Ecto neural progenitor cell (in vitro differentiated cells): Measurements from ENCODE around the gene PPP1R10.
A peak's percentile ranks its signal among the peaks of the same experiment; 100 is the strongest.

Source experiments
- DNase-seq: peaks from one replicate; pipeline ENCODE4 v3.0.0-alpha.2; 2018; ENCODE audit warnings: low spot score

Gene PPP1R10

DNA sequence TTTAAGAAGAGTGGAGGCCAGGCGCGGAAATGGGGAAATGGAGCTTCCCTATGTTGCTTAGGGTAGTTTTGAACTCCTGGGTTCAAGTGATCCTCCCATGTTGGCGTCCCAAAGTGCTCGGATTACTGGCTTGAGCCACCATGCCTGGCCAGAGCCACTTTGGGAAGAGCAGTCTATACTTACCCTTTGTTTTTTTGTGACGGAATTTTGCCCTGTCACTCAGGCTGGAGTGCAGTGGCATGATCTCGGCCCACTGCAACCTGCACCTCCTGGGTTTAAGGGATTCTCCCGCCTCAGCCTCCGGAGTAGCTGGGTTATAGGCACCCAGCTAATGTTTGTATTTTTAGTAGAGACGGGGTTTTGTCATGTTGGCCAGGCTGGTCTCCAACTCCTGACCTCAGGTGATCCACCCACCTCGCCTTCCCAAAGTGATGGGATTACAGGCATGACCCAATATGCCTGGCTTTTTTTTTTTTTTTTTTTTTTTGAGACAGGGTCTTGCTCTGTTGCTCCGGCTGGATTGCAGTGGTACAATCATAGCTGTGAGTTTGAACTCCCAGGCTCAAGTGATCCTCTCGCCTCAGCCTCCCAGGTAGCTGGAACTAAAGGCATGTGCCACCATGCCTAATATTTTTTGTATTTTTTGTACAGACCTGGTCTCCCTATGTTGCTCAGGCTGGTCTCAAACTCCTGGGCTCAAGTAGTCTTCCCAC lies 18.0 kb downstream of the PPP1R10 start:
- no peak for DNase-seq

- peak; percentile 80 for DNase-seq
Observed at GRCh38 chr6:30597315-30598144, 19.5 kb downstream of the PPP1R10 start.

GRCh38 chr6:30592287-30592686 lies 24.8 kb downstream of the PPP1R10 start:
- no peak for DNase-seq

DNA sequence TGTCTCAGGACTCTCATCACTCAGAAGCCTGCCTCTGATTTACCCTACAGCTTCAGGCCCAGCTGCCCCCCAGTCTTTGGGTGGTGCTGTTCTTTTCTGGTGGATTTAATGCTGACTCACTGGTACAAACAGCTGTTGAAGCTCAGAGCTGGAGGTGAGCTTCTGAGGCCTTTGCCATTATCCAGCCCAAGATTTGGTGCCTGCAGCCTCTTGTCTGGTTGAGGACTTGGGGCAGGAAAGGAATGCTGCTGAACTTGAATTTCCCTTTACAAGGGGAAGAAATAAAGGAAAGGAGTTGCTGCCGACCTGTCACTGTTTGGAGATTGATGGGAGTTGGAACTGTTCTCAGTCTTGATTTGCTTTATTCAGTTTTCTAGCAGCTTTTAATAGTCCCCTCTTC lies 26.0 kb downstream of the PPP1R10 start:
- no peak for DNase-seq

DNA sequence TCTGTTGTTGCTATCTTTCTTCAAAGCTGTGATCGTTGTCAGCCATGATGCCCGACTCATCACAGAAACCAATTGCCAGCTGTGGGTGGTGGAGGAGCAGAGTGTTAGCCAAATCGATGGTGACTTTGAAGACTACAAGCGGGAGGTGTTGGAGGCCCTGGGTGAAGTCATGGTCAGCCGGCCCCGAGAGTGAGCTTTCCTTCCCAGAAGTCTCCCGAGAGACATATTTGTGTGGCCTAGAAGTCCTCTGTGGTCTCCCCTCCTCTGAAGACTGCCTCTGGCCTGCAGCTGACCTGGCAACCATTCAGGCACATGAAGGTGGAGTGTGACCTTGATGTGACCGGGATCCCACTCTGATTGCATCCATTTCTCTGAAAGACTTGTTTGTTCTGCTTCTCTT lies 26.5 kb downstream of the PPP1R10 start:
- DNase-seq, result no peak

DNA sequence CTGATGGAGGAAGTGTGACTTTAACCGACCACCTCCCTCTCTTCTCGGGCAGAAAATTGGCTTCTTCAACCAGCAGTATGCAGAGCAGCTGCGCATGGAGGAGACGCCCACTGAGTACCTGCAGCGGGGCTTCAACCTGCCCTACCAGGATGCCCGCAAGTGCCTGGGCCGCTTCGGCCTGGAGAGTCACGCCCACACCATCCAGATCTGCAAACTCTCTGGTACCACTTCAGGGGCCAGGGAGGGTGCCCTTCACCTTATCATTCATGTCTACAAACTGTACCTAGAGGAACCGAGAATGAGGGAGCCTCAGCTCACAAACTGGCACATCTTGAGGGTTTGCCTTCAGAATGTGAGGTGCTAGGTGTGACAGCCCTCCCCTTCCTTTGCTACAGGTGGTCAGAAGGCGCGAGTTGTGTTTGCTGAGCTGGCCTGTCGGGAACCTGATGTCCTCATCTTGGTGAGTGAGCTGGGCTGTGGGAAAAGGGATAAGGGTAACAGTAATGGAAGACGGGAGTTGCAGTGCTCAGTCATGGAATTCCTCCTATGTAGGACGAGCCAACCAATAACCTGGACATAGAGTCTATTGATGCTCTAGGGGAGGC lies 27.2 kb downstream of the PPP1R10 start:
- no peak for DNase-seq

- DNase-seq, result no peak
Observed at GRCh38 chr6:30583921-30584320, 33.1 kb downstream of the PPP1R10 start.

DNA sequence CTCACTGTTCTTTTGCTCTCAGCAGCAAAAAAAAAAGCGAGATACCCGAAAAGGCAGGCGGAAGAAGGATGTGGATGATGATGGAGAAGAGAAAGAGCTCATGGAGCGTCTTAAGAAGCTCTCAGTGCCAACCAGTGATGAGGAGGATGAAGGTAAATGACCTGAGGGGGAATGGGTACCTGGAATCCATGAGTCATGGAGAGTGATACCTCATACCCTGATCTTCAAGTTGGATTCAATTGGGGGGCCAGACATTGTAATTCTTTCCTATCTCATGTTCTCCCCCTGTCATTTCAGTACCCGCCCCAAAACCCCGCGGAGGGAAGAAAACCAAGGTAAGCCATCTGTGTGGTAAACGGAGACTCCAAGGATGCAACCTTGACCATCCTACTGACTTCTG lies 39.0 kb downstream of the PPP1R10 start:
- no peak for DNase-seq

DNA sequence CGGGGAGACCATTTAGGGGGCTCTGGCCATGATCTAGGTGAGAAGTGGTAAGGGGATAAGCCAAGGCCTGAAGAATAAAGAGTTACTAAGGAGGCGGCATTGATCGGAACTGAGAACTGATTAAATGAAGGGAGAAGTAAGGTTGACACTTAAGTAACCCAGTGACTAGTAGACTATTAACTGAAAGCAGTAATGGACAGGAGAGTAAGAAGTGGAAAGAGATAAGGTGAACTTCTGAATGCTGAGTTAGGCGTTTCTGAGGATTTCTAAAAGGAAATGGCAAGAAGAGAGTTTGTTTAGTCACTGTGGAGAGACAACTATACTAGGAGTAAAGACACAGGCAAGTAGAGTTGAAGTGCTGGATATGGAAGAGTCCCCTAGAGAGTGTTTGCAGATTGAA lies 43.9 kb downstream of the PPP1R10 start:
- DNase-seq, result no peak

- DNase-seq, result no peak
Observed at GRCh38 chr6:30572148-30572547, 44.9 kb downstream of the PPP1R10 start.

DNA sequence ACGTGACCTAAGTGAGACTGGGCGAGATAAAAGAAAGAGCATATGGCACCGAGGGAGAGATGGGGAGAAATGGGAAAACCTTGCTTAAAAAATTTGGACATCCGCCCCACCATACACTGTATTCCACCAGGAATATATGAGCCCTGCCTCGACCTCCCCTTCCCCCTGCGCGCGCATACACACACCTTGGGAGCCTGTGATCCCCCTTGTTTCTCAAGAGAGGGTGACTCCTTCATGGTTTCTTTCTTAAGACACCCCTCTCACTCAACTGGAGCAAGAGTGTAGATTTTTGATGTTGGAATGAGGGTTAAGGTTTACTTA lies 45.3 kb downstream of the PPP1R10 start:
- no peak for DNase-seq

DNA sequence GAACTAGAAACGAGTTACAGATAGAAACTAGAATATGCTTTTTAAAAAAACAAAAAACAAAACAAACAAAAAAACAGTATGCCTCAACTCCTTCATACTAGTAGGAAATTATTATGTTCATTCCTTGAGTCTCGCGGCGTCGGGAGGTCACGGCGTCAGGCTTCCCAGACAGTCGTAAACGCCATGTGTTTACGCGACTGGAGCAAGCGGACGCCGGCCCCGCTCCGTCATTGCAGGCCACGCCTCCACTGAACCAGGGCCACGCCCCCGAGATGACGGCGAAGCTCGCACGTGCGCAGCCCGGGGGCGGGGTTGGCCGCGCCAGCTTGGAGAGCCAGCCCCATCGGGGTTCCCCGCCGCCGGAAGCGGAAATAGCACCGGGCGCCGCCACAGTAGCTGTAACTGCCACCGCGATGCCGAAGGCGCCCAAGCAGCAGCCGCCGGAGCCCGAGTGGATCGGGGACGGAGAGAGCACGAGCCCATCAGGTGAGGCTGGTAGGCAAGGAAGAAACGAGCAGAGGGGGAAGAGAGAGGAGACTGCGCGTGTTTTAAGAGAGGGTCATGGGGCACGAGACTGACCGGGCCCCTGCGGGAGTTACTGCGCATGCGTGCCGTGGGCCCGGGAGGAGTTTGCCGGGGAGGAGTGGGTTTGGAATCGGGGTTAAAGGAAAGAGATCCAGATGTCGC lies 45.8 kb downstream of the PPP1R10 start, which contains the start of gene ABCF1:
Gene ABCF1, plus strand, starts transcription at position 368 of the 687 bp plus-strand sequence. Its CDS starts 46 bp downstream, at position 414.
- peak; percentile 99 for DNase-seq

DNA sequence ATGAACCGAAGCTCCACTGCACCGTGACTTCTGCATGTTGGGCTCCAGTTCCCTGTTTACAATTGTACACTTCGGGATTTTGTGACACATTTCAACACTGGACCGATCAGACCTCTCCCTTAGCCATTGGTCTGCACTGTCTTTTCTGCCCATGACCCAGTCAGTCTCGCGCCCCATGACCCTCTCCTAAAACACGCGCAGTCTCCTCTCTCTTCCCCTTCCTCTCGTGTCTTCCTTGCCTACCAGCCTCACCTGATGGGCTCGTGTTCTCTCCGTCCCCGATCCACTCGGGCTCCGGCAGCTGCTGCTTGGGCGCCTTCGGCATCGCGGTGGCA lies 46.3 kb downstream of the PPP1R10 start:
- no peak for DNase-seq

GRCh38 chr6:30570263-30570662 lies 46.8 kb downstream of the PPP1R10 start:
- DNase-seq, result no peak

DNA sequence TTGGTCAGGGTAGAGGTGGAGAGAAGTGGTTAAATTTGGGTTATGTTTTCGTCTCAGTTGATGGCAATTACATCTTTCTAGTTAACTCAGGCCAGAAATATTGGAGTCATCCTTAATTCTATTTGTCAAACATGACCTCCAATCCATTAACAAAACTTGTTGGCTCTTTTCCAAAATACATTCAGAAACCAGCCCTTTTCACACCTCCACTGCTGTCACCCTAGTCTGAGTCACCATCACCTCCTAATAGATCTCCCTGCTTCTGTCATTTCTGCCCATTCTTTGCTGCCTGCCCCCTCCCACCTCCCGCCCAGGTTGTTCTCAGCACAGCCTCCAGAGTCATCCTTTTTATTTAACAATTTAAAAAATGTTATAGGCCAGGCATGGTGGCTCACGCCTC lies 48.8 kb downstream of the PPP1R10 start:
- DNase-seq, result no peak

DNA sequence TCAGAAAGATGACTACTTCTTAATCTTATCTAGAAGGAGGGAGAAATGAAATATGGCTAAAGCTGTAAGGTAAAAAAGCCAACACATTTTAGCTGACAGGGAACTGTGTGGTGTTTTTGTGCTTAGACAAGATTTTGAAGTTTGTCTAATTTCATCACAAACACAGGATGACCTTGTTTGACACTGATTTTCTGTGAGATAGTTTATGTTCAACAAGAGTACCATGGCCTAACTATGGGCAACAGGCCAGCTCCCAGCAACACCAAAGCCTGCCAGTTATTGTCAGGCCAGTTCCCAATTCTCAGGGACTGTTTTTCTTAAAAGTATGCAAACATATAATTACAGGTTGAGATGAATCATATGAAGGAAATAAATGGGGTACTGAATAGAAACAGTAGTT lies 51.3 kb downstream of the PPP1R10 start:
- no peak for DNase-seq

DNA sequence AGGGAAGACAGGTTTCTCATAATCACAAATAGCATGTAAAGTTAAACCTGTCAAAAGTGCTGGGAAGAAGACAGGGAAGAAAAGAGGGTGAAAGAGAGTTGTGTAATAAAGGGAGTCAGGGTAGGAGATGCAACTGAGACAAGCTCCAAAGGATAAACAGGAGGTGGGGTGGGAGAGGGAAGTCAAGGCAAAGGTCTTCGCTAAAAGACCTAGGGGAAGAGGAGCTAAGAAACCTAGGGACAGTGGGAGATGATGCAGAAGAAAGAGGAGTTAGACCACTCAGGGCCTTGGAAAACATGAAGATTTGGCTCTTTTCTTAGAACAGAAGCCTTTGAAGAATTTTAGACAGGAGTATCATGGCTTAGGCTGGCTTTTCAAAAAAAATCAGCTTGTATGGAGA lies 52.9 kb downstream of the PPP1R10 start:
- no peak for DNase-seq

- no peak for DNase-seq
Observed at GRCh38 chr6:30562470-30563425, 54.3 kb downstream of the PPP1R10 start.

- DNase-seq, result no peak
Observed at GRCh38 chr6:30560930-30561329, 56.1 kb downstream of the PPP1R10 start.

- DNase-seq, result no peak
Observed at GRCh38 chr6:30557683-30557981, 59.4 kb downstream of the PPP1R10 start.

- DNase-seq, result peak; percentile 93
Observed at GRCh38 chr6:30556906-30557682, 59.9 kb downstream of the PPP1R10 start, which contains the start of gene PRR3. Gene PRR3, plus strand, starts transcription at chr6:30557295. Its CDS starts 50 bp downstream, at chr6:30557345.
